Upper lobe of left lung (tissue), 4 donors: ENCODE measurements around the gene SPR.

Experiments used
- EP300 ChIP-seq, 4 donors: sonication (generic); formaldehyde crosslinking; IDR thresholded peaks; one replicate each; pipeline ENCODE4 v1.5.1; 2017; ENCODE audit warnings: antibody characterized with exemption in 4 of 4, control low read depth in 2 of 4
- POLR2A ChIP-seq, 4 donors: fragments of 450-650 bp; IDR thresholded peaks; one replicate each; pipeline ENCODE4 v1.5.1; 2016 to 2017; ENCODE audit warnings: antibody characterized with exemption in 4 of 4, mild to moderate bottlenecking in 2 of 4
- POLR2AphosphoS5 ChIP-seq, 2 donors: sonication (generic); formaldehyde crosslinking; IDR thresholded peaks; one replicate each; pipeline ENCODE4 v1.5.1; 2017; ENCODE audit warnings: antibody characterized with exemption in 2 of 2
- TF ChIP-seq, protein P1 (sequence below), 6 experiments: fragments of 450-650 bp in 4 of 6; fragments of 200-600 bp in 2 of 6; sonication (generic) in 2 of 6; IDR thresholded peaks; one replicate each; pipeline ENCODE4 v1.5.1; 2016 to 2019; ENCODE audit warnings: antibody characterized with exemption in 6 of 6

DNA sequence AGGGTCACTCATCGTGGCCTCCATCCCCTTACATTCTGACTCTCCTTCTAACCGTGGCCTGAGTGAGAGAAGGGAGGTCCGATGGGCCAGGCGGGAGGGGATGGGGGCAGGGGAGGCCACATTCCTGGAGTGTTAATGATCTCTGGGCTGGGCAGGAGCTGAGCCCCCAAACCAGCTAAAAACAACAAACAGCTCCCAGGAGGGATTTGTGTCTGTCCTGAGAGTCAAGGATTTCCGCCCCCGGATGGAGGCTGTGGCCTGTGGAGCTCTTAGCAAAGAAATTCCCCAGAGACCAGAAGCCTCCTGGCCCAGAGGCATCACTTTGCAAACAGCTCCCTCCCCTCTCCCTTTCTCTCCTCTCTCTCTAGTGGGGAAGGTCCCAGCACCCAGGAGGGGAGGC is 53.6 kb downstream of the SPR start:
- TF ChIP-seq, protein P1, sequence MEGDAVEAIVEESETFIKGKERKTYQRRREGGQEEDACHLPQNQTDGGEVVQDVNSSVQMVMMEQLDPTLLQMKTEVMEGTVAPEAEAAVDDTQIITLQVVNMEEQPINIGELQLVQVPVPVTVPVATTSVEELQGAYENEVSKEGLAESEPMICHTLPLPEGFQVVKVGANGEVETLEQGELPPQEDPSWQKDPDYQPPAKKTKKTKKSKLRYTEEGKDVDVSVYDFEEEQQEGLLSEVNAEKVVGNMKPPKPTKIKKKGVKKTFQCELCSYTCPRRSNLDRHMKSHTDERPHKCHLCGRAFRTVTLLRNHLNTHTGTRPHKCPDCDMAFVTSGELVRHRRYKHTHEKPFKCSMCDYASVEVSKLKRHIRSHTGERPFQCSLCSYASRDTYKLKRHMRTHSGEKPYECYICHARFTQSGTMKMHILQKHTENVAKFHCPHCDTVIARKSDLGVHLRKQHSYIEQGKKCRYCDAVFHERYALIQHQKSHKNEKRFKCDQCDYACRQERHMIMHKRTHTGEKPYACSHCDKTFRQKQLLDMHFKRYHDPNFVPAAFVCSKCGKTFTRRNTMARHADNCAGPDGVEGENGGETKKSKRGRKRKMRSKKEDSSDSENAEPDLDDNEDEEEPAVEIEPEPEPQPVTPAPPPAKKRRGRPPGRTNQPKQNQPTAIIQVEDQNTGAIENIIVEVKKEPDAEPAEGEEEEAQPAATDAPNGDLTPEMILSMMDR (IDR thresholded peaks at IDR 0.05): no peak
- no peak for TF ChIP-seq EP300 (IDR thresholded peaks at IDR 0.05)
- no peak for TF ChIP-seq POLR2A (IDR thresholded peaks at IDR 0.05)
- no peak for TF ChIP-seq POLR2AphosphoS5 (IDR thresholded peaks at IDR 0.05)
